HG03097 (cell line): ENCODE measurements around the gene OTUD5.

Source experiments
- ATAC-seq: cut with Tn5 transposase; IDR thresholded peaks from one replicate; pipeline ENCODE4 v1.9.1; 2021; ENCODE audit not compliant: unreplicated experiment, low FRiP score

OTUD5 gene

DNA sequence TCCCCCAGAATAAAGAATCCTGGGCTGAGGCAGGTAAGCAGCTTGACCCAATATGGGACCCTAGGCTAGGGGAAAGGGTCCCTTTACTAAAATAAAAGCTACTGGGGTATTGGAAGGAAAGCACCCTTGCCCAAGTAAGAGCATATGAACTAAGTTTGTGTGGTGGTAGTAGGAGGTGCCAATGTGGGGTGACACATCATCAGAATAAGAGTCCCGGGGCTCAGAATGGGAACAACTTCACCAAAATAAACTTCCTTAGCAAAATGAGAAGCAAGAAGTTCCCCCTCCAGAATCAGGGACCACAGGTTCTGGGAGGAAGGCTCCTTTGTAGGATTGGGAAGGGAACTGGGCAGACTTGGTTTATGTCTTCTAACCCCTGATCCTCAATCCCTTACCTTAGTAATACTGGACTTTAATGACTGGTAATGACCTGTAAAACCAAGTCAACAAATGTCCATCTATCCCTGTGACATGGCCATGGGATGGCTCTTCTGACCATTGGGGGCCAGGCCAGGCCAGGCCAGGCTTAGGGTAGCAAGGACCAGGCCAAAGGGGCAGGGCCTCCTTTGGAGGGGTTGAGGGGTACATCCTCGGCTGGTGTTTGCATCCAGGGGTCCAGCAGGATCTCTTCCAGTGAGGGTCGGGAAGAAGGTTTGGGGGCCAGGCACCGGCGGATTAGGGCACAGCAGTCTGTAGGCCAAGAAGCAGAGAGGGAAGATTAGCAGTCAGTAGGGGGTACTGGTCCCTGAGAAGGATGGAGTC is 43.6 kb downstream of the OTUD5 start:
- no peak for ATAC-seq

DNA sequence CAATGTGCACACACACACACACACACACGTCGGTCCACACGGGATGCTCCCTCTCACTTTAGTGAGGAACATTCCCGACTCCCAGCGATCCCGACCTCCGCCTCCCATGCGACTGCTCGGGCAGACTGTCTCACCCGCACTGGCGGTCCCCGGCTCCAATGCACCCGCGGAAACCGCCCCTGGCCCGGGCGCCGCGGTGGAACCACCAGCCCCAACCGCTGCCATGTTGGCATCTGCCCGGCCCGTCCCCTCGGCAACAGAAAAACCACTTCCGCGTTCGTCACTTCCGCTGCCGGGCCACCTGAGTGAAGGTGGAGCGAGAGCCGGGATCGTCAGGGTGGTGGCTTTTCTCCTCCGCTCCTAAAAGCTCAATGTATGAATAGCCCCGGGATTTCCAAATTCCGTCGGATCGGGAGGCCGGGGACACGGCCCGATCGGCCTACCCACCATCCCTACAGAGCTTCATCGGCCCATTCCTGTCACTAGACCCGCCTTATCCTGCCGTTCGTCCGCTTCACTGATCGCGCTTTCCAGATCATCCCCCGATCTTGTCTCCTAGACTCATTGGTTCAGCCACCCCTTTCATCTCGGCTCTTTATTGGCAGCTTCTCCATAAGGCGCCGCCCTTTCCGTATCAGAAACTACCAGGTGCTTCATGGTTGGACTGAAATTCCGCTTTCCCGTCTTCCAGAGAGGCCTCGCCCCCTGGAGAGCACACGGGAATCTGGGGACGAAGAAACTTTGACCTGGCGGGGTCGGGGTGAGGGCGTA is 45.8 kb downstream of the OTUD5 start, which contains the start of gene SLC35A2:
Gene SLC35A2 (minus strand): TSS at position 235 of the 771 bp plus-strand sequence. CDS start 10 bp downstream, at position 225.
- ATAC-seq: peak; percentile 38

DNA sequence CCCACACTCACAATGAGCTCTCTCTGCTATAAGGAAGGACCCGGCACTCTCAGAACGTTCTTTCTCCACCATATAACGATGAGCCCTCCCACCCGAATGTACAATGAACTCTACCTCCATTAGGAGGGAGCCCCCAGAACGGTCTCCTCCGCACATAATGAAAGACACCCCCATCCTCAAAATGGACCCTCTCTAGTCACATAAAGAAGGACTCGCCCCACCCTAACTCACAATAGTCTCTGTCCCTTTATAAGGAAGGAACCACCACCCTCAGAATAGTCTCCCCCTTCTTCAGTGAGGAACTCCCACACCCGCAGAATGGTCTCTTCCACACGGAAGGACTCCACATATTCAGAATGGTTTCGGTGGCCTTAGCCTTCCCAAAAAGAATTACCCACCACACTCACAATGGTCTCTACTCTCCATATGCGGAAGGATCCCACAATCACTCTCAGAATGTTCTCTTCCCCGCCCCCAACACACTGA is 46.4 kb downstream of the OTUD5 start:
- no peak for ATAC-seq

DNA sequence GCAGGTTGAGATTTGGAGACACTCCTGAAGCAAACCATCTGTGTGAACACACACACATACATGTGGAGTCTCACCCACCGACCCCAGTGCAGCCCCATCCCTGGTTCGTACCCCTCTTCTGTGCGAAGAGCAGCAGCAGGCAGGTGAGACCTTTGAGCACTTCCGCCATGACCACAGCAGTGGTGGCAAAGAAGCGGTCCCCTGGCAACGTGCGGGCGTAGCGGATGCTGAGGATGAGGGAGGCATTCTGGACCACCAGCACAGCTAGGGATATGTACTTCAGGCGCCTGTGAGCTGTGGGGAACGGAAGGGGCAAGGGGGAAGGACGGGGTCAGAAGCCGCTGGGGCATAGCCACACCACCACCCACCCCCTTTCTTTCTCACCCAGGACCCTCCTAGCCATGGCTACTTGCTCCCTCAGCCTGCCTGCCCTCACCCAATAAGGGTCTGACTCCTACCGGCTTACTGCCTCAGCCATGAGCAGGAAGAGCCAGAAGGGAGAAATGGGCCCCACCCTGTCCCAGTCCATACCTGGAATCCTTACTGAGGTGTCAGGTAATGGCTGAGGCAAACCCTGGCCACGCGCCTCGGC is 47.6 kb downstream of the OTUD5 start:
- ATAC-seq: no peak

DNA sequence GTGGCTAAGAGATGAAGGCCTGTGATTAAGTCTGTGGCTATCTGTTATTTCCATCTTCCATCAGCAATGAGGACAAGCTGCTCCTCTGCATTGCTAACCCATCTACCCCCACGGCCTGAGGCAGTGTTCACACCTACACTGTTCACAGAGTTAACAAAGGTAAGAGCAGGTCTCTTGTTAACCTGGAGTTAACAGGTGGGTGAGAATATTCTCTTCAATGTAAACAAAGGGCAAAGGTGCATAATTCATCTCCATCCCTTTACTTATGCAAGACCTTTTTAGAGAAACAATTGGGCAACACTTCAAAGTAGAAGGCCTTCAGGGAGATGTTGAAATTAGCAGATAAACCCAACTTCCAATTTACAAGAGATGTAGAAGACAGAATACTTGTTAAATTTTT is 48.8 kb downstream of the OTUD5 start:
- ATAC-seq: no peak

DNA sequence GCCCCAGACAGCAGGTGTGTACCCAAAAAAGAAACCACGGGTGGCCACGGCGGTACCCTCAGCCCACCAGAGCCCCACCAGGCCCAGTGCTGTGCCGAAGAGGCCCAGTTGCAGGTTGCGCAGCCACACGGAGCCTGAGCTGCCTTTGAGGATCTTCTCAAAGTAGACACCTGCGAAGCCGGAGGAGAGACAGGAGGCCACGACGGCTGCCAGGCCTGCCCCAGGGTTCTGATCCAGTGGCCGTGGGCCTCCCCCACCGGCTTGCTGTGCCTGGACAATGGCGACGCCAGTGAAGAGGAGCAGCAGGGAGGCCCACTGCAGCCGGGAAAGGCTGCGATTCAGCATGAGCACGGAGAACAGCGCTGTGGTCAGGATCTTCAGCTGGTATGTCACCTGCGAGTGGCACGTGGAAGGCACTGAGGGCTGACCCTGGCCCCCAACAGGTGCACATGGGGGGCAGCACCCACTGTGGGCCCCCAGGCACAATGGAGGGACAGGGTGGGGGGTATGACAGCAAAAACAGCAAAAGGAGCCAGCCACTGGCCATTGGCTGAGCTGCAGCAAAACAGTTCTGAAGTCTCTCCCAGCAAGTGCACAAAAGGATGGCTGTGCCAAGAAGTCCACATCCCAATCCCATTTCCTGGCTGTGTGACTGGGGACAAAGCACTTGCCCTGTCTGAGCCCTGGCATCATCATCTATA is 52.2 kb downstream of the OTUD5 start:
- no peak for ATAC-seq

DNA sequence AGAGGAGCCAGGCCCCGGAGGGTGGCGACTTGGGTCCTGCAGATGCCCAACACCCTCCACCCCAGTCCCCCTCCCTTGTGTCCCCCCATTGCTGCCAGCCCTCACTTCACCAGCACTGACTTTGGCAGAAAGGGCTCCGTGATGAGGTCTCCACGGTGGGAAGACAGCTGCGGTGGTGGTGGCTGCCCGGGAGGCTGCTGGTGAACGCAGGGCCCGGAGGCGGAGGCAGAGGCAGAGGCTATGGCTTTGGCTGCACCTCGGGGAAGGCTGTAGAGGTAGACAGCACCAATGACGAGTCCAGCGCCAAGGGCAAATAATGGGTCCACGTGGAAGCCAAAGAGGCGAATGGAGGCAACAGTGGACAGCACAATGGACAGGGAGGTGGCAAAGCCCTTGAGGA is 52.8 kb downstream of the OTUD5 start:
- ATAC-seq: no peak

DNA sequence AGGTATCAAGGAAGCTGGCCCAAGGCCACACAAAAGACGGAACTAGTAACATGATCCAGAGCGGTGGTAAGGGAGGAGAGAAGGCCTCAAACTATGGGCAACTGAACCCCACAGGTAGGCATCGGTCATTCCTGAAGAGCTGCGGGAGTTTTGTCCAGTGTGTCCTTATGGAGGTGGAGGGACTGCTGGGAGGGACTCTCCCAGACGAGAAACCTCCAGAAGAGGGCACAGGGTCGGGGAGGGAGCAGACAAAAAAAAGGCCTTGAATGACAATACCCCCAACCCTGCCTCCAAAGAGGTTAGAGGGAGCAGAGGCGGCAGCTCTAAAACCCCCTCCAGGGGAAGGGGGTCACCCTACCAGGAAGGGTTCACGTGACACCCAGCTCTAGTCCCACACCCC is 53.2 kb downstream of the OTUD5 start:
- ATAC-seq: no peak

DNA sequence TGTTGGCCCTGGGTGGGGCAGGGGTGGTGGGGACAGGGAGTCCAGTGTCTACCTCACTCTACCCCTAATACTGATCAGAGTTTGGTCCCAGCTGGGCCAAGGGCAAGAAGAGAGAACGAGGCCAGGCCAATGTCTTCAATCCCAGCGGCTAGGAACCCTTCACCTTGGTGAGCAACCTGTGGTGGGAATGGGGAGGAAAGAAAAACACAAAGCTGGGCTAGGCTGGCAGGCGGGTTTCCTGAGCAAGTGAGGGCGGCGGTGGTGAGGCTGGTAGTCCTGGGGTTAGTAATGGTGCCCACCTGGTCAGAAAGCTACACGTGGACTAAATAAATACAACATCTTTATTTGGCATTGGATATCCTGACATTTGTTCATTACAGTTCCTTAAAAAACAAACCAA is 54.1 kb downstream of the OTUD5 start:
- ATAC-seq: no peak

DNA sequence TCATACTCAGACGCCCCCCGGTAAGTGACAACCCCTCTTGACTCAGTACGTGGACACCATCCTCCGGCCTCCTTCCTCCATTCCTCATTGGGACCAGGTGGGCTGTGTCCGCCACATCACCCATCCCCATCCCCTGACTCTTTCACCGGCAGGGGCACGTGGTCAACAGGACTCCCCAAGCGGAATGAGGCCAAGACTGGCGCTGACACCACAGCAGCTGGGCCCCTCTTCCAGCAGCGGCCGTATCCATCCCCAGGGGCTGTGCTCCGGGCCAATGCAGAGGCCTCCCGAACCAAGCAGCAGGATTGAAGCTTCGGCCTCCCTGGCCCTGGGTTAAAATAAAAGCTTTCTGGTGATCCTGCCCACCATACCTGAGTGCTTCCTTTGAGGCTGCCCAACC is 54.6 kb downstream of the OTUD5 start:
- ATAC-seq: no peak

DNA sequence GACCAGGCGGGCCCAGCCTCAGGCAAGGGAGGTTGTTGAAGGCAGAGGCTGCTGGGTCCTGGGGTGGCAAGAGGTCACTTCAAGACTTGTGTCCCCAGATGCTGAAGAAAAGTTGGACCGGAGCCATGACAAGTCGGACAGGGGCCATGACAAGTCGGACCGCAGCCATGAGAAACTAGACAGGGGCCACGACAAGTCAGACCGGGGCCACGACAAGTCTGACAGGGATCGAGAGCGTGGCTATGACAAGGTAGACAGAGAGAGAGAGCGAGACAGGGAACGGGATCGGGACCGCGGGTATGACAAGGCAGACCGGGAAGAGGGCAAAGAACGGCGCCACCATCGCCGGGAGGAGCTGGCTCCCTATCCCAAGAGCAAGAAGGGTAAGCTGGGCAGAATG is 55.3 kb downstream of the OTUD5 start:
- ATAC-seq: no peak

DNA sequence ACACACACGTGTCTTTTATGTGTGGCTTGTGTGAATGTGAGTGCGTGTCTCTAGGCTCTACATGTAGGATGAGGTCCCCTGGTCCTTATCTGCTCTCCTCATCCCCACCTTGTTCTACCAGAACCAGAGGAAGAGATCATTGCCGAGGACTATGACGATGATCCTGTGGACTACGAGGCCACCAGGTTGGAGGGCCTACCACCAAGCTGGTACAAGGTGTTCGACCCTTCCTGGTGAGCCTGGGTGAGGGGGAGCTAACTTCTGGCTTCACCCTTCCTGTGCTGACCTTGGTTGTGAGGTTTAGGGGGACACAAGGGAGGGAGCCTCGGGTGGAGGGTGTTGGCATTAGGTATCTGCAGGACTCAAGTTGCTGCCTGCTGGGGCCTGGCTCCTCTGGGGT is 56.3 kb downstream of the OTUD5 start:
- ATAC-seq: no peak

DNA sequence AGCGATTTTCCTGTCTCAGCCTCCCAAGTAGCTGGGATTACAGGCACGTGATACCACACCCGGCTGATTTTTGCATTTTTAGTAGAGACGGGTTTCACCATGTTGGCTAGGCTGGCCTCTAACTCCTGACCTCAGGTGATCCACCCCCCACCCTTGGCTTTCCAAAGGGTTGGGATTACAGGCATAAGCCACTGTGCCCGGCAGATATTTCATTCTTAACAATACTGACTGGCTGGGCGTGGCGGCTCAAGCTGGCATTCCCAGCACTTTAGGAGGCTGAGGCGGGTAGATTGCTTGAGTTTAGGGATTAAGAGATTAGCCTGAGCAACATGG is 58.4 kb downstream of the OTUD5 start:
- ATAC-seq: no peak

DNA sequence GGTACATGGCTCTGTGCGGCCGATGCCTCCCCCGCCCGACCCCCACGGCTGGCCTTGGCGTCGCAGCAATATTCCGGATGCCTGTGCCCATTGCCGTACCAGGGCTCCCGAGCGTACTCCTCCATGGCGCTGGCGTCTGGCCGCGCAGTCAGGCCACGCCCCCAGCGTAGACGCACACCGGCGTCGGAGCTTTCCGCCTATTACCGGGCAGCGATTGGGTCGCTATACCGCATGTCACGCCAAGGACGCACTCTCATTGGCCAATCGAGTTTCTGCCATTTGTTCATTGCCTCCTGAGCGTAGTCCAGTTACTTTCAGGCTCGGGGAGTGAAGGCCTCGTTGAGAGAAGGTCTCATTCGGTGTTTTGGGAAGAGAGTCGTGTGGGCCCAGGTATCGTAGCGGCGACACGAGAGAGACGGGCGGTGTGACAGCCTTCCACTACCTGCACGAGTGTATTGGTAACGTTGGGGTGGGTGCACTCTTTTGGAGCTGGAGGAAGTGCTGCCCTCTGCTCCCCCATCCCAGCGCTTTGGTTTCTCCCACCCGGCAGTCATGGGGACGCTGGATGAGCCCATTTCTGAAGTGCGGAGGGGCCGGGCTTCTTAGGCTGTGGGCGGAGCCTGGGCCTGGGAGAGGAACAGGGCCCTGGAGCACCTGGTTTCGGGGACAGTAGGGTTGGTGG is 59.6 kb downstream of the OTUD5 start, which contains the start of the genes PQBP1 and TIMM17B:
Gene PQBP1 (plus strand): TSS at position 306 of the 682 bp plus-strand sequence. CDS start 580 bp downstream, outside the sequence.
Gene TIMM17B (minus strand): TSS at position 144 of the 682 bp plus-strand sequence. CDS start 19 bp downstream, at position 125.
- ATAC-seq: peak; percentile 79

DNA sequence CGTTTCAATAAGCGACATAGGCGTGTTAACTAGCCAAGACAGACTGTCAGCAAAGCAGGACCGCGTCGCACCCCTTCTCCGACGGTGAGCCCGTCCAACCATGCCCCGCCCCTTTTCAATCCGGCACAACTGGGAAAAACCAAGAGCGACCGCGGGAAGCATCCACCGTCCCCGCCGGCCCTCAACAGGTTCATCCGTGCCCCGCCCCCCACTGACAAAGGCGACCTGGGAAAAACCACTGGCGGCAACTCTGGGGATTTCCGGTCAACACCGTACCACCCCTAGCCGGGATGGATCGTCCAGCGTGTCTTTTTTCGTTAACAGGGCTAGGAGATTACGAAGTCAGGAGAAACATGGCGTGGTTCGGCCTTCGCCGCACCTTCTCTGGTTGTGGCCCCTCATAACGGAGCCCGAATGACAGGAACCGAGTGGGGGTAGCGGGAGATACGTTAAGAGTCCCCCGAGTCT is 60.2 kb downstream of the OTUD5 start:
- peak; percentile 11 for ATAC-seq

DNA sequence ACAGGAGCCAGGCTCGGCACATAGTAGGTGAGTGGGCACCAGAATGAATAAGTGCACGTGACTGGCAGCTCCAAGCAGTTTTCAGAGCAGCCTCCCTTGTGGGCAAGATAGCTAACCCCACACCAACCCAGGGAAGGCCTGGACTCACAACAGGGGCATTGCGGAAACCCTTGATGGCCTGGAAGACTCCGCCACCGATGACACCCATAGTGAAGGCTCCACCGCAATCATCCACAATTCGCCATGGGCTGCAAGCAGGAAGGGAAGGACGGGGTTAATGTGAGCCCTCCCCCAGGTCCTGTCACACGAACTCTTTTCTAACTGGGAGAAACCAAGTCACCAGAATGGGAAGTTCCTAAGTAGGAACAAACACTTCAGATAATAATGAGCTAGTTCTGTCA is 60.8 kb downstream of the OTUD5 start:
- ATAC-seq: no peak

DNA sequence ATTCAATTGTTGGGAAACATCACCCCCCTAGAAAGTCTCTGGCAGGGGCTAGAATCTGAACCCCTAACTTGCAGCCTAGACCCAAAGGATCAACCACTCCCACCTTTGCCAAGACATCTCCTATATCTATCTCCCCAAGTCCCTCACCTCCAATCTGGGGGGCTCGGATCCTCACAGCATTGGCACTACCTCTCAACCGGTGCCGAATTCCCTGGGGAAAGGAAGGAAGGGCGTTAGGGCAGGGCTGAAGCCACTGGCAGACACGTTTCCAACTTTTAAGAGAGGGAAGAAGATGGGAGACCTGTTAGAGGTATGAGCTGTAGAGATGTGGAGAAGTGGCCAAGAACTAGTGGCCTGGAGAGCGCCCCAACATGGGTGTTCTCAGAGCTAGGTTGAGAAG is 62.5 kb downstream of the OTUD5 start:
- ATAC-seq: no peak

DNA sequence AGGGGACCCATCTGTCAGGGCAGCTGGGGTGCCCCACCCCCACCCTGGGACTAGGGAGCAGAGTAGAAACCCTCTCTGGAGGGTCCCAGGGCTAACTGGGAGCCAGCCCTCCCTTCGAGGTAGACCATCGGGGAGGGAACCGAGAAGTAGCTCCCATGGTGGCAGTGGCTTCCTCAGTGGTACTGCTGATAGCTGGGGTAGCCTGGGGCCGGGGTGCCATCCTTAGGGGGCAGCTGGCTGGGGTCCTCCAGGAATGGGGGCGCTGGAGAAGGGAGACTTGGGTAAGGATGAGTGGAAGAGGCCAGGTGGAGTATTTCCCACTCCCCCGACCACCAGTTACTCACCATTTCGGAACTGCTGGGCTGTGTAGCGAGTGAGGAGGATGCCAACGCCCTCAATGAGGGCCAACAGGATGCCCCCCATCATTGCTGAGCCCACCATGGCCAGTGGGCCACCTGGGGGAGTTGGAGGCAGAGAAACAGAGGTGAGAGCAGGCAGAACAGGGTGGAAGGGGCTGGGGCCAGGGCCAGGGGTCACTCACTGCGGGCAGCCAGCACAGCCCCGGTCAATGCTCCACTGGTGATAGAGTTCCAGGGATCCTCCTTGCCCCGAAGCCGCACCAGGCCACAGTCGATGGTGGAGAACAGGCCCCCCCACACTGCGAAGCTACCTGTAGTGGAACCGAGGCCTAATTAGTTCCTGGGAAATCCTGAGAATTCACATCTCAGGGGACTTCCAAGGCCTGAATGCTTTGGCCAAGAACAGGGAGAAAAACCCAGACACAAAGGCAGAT is 63.7 kb downstream of the OTUD5 start:
- no peak for ATAC-seq

DNA sequence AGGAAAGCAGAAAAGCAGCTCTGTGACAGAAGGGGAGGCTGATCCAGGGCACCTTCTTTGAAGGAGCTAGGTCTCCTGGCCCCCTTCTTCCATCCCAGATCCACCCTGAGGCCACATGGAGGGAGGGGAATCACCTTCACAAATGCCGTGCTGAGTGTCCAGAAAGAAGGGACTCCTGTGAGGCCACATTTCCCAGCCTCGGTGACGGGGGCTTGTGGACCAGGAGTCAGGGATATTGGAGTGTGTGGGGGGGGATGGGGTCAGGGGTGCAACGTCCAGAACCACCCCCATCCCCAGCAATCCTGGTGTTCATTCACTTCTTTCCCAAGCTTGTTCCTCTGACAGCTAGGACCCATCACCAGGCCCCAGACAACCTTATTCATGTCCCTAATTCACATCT is 64.5 kb downstream of the OTUD5 start:
- no peak for ATAC-seq
